ENCODE results near the gene SCAF1. TPM values are rescaled to one million over a fixed set of nuclear protein-coding genes. Genes with fewer than 3 reads are reported as not detected.

SCAF1 gene
- total and polyA plus RNA-seq, 10 of the 15 experiments (the other 5 are each of a cell fraction or from before 2014, with no cell fraction given) = 0.18 to 77.0 (median 5.3) TPM

- H3K4me2 ChIP-seq (ENCODE audit: control insufficient read depth, insufficient read depth) = no peak within 1 kb of the TSS
- no peak within 1 kb of the TSS for H3K9ac ChIP-seq (ENCODE audit: control insufficient read depth, insufficient read depth, low read length)
- 35% methylated on average over 52 of the region's 54 CpGs for WGBS (ENCODE audit: insufficient coverage, insufficient replicate concordance, low lambda C conversion rate, missing lambda C conversion rate)
- intact Hi-C loops (cut with micrococcal nuclease; ENCODE audit: unreplicated experiment) (no loop called here), in situ Hi-C loops (cut with MboI) (no loop called here)
- no peaks in the 10 kb centered on the region; the same call in 1 of the 2 replicates for H3K79me2 ChIP-seq (ENCODE audit: control insufficient read depth, insufficient read depth, low read length)
- H3K9me3 ChIP-seq (replicated peaks; ENCODE audit: control insufficient read depth, insufficient read depth, low read length) = no peaks in the 10 kb centered on the region; the same call in 2 of the 3 replicates
- ChIA-PET CTCF (interaction anchor here (1.2 kb wide), 1 partner anchor 119 kb away, joined by 3 read pairs; no protein-coding TSS in a partner anchor), RAD21 (ENCODE audit: unreplicated experiment) (no interaction called here), SMC1A (ENCODE audit: uncharacterized antibody, unreplicated experiment) (no interaction called here), POLR2A (no interaction called here)
- peaks cover 4% of the 10 kb centered on the region; the same call in 1 of the 2 replicates for H4K20me1 ChIP-seq (ENCODE audit: control insufficient read depth, insufficient read depth)
- H3K4me3 ChIP-seq = no peak within 1 kb of the TSS
- no peak within 1 kb of the TSS for H2AFZ ChIP-seq (ENCODE audit: control insufficient read depth, low read depth, low read length)
- no TSS peak for BruUV-seq (replicated peaks)
- no peak for FAIRE-seq
- peak; percentile 64 for ATAC-seq
- no peaks in the 10 kb centered on the region; a peak in 1 of 4 replicates for H3K27me3 ChIP-seq (replicated peaks in 1 of 2; ENCODE audit: control insufficient read depth in 2 of 2, insufficient read depth in 2 of 2, low read length in 1 of 2)
- peaks cover 8% of the 10 kb centered on the region for H3K4me1 ChIP-seq (ENCODE audit: control insufficient read depth, insufficient read depth, low read length)
- H3K36me3 ChIP-seq (ENCODE audit: control insufficient read depth in 2 of 2, insufficient read depth in 2 of 2, low read length in 1 of 2) = peaks cover 4 to 31% of the 10 kb centered on the region in 2 experiments; a peak in 3 of 4 replicates
- TF ChIP-seq, protein P1, sequence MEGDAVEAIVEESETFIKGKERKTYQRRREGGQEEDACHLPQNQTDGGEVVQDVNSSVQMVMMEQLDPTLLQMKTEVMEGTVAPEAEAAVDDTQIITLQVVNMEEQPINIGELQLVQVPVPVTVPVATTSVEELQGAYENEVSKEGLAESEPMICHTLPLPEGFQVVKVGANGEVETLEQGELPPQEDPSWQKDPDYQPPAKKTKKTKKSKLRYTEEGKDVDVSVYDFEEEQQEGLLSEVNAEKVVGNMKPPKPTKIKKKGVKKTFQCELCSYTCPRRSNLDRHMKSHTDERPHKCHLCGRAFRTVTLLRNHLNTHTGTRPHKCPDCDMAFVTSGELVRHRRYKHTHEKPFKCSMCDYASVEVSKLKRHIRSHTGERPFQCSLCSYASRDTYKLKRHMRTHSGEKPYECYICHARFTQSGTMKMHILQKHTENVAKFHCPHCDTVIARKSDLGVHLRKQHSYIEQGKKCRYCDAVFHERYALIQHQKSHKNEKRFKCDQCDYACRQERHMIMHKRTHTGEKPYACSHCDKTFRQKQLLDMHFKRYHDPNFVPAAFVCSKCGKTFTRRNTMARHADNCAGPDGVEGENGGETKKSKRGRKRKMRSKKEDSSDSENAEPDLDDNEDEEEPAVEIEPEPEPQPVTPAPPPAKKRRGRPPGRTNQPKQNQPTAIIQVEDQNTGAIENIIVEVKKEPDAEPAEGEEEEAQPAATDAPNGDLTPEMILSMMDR (IDR thresholded peaks at IDR 0.05 in 2 of 3, conservative IDR thresholded peaks at IDR 0.05 in 1 of 3; ENCODE audit: control insufficient read depth in 2 of 3, extremely low read depth in 1 of 3, insufficient read depth in 1 of 3, low read depth in 3 of 3, low read length in 3 of 3) = peak; percentile 35 to 53 (median 36); a peak in 5 of 6 replicates
- TF ChIP-seq, protein P2, sequence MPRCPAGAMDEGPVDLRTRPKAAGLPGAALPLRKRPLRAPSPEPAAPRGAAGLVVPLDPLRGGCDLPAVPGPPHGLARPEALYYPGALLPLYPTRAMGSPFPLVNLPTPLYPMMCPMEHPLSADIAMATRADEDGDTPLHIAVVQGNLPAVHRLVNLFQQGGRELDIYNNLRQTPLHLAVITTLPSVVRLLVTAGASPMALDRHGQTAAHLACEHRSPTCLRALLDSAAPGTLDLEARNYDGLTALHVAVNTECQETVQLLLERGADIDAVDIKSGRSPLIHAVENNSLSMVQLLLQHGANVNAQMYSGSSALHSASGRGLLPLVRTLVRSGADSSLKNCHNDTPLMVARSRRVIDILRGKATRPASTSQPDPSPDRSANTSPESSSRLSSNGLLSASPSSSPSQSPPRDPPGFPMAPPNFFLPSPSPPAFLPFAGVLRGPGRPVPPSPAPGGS (IDR thresholded peaks at IDR 0.05; ENCODE audit: borderline replicate concordance, insufficient read depth, low read depth, low read length, poor library complexity, severe bottlenecking) = peak; percentile 18
- TF ChIP-seq RELA (IDR thresholded peaks at IDR 0.05; ENCODE audit: borderline replicate concordance, partially characterized antibody) (no peak), NR2F1 (conservative IDR thresholded peaks at IDR 0.05) (no peak), RAD21 (IDR thresholded peaks at IDR 0.05; ENCODE audit: insufficient read depth, low read depth, low read length) (0 out of 2 replicates have a peak, but pooled peaks have one; percentile 26), POLR2A (IDR thresholded peaks at IDR 0.05; ENCODE audit: low read depth, low read length) (peak; percentile 69), E2F8 (IDR thresholded peaks at IDR 0.05; ENCODE audit: low read depth, partially characterized antibody) (no peak), POLR2AphosphoS5 (IDR thresholded peaks at IDR 0.05; ENCODE audit: low read length) (peak; percentile 26; the same call in 1 of the 2 replicates), FOXM1 (IDR thresholded peaks at IDR 0.05; ENCODE audit: low read depth, low read length) (0 out of 2 replicates have a peak, but pooled peaks have one; percentile 3), POLR2AphosphoS2 (IDR thresholded peaks at IDR 0.05; ENCODE audit: low read depth, low read length) (peak; percentile 29; the same call in 1 of the 2 replicates), CBFB (IDR thresholded peaks at IDR 0.05; ENCODE audit: low read depth) (peak; percentile 12; the same call in 1 of the 2 replicates), ZBED1 (IDR thresholded peaks at IDR 0.05; ENCODE audit: borderline replicate concordance) (peak; percentile 23; the same call in 1 of the 2 replicates)
- no peak for DNase-seq (ENCODE audit: low read depth, low spot score)
- H3K27ac ChIP-seq (ENCODE audit: control insufficient read depth, insufficient read depth) = no peak within 1 kb of the TSS
Measured at GRCh38 chr19:49689133-49690078, 47.4 kb downstream of the SCAF1 start, which contains the start of gene ADM5. ADM5 (plus strand) TSS chr19:49689594; CDS start chr19:49689838, 244 bp downstream.
